Nephron (organoid): ENCODE measurements around the gene DEF6.
A peak's percentile ranks its signal among the peaks of the same experiment; 100 is the strongest.

Source experiments
- H3K27ac Mint-ChIP-seq, 3 experiments: 2 replicates each; pipeline ENCODE4 v1.8.0; 2020; ENCODE audit warnings: mixed read lengths in 3 of 3, mild to moderate bottlenecking in 2 of 3, moderate library complexity in 1 of 3
- H3K27me3 Mint-ChIP-seq: 2 replicates; pipeline ENCODE4 v1.8.0; 2021; ENCODE audit warnings: low read depth, mild to moderate bottlenecking, moderate library complexity, mixed read lengths
- H3K36me3 Mint-ChIP-seq: 2 replicates; pipeline ENCODE4 v1.8.0; 2020; ENCODE audit warnings: low read depth, mixed read lengths
- H3K4me1 Mint-ChIP-seq: 2 replicates; pipeline ENCODE4 v1.8.0; 2020; ENCODE audit warnings: mixed read lengths
- H3K4me3 Mint-ChIP-seq, 3 experiments: 2 replicates each; pipeline ENCODE4 v1.8.0; 2020; ENCODE audit warnings: mild to moderate bottlenecking in 3 of 3, mixed read lengths in 3 of 3, moderate library complexity in 2 of 3
- H3K9me3 Mint-ChIP-seq: 2 replicates; pipeline ENCODE4 v1.8.0; 2020; ENCODE audit warnings: mixed read lengths
- TF ChIP-seq, protein P1 (sequence below), 3 experiments: fragments of 200-600 bp; sonication (generic); IDR thresholded peaks; one replicate each; pipeline ENCODE4 v1.5.0; 2021; ENCODE audit warnings: antibody characterized with exemption in 3 of 3; ENCODE audit not compliant: unreplicated experiment in 3 of 3

DEF6 gene

DNA sequence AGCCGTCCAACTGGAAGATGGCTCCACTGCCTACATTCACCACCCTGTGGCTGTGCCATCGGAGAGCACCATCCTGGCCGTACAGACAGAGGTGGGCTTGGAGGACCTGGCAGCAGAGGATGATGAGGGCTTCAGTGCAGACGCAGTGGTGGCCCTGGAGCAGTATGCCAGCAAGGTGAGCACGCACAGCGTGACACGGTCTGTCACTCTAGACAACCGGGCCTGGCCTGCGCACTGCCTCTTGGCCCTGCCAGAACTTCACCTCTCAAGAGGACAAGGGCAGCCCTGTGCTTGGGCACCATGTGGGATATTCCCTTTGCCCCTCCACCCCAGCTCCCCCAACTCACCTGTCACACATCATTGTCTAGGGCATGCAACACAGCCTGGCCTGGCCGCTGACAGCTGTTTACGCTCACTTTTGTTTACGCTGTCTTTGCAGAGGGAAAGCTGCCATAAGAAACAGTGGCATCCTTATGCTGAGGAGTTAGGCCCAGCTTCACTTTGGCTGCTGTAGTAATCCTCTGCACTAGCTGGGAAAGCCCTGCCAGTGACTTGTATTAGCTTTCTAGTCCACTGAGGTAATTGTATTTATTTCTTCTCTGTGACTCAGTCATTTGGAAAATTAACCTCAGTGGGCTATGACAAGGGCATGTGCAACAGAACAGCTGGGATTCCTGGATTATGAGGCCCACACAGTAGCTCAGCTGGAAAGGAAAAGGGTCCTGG, 9.8 kb upstream of the DEF6 start:
- Mint-ChIP-seq H3K4me1 (peaks cover 24% of the 10 kb centered on the region), H3K4me3 (no peak overlapping the region), H3K9me3 (no peaks in the 10 kb centered on the region), H3K27ac (no peak overlapping the region), H3K36me3 (peaks cover 67% of the 10 kb centered on the region), H3K27me3 (no peaks in the 10 kb centered on the region)
- TF ChIP-seq, protein P1, sequence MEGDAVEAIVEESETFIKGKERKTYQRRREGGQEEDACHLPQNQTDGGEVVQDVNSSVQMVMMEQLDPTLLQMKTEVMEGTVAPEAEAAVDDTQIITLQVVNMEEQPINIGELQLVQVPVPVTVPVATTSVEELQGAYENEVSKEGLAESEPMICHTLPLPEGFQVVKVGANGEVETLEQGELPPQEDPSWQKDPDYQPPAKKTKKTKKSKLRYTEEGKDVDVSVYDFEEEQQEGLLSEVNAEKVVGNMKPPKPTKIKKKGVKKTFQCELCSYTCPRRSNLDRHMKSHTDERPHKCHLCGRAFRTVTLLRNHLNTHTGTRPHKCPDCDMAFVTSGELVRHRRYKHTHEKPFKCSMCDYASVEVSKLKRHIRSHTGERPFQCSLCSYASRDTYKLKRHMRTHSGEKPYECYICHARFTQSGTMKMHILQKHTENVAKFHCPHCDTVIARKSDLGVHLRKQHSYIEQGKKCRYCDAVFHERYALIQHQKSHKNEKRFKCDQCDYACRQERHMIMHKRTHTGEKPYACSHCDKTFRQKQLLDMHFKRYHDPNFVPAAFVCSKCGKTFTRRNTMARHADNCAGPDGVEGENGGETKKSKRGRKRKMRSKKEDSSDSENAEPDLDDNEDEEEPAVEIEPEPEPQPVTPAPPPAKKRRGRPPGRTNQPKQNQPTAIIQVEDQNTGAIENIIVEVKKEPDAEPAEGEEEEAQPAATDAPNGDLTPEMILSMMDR (IDR thresholded peaks at IDR 0.05; ENCODE audit: unreplicated experiment in 3 of 3), result no peak

DNA sequence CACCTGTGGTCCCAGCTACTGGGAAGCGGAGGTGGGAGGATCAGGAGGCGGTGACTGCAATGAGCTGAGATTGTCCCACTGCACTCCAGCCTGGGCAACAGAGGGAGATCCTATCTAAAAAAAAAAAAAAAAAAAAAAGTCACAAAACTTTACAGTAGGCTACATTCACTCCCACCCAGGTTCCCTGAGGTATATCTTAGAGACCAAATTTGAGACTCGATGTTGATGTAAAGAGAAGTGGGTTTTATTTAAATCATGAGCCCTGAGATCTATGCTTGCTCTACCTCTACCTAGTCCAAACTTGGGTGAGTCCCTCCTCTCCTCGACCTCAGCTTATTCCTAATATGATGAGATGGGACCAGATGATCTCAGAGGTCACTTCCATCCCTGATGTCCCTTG, 8.8 kb upstream of the DEF6 start:
- H3K36me3 Mint-ChIP-seq, result peaks cover 57% of the 10 kb centered on the region
- H3K9me3 Mint-ChIP-seq, result no peaks in the 10 kb centered on the region
- H3K27ac Mint-ChIP-seq, result no peak overlapping the region
- H3K27me3 Mint-ChIP-seq, result no peaks in the 10 kb centered on the region
- TF ChIP-seq, protein P1 (IDR thresholded peaks at IDR 0.05; ENCODE audit: unreplicated experiment in 3 of 3), result no peak
- no peak overlapping the region for H3K4me3 Mint-ChIP-seq
- H3K4me1 Mint-ChIP-seq, result peaks cover 14% of the 10 kb centered on the region

DNA sequence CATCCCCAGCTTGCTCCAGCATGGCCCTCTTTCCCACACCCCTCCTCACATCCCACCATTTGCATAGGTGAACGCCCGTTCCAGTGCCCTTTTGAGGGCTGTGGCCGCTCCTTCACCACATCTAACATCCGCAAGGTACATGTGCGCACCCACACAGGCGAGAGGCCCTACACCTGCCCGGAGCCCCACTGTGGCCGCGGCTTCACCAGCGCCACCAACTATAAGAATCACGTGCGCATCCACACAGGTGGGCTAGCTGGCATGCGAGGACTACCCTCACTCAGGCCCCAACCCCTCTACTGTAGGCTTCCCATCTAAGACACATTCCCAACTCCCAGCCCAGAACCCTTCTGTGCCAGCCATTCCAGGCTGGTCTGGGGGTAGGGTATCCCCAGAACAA, 6.1 kb upstream of the DEF6 start:
- TF ChIP-seq, protein P1 (IDR thresholded peaks at IDR 0.05; ENCODE audit: unreplicated experiment in 3 of 3), result no peak
- Mint-ChIP-seq H3K27ac (no peak overlapping the region), H3K36me3 (peaks cover 45% of the 10 kb centered on the region), H3K4me3 (no peak overlapping the region), H3K9me3 (no peaks in the 10 kb centered on the region), H3K4me1 (peaks cover 10% of the 10 kb centered on the region), H3K27me3 (no peaks in the 10 kb centered on the region)

DNA sequence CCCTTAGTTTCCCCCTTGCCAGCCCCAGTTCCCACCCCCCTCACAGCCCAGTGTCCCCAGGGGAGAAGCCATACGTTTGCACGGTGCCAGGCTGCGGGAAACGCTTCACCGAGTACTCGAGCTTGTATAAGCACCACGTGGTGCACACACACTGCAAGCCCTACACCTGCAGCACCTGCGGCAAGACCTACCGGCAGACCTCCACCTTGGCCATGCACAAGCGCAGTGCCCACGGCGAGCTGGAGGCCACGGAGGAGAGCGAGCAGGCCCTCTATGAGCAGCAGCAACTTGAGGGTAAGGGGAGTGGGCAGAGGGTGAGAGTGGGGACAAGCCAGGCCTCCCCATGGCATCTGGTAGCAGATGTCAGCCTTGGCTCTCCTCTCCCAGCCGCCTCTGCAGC, 5.1 kb upstream of the DEF6 start:
- Mint-ChIP-seq H3K36me3 (peaks cover 35% of the 10 kb centered on the region), H3K4me1 (peaks cover 7% of the 10 kb centered on the region), H3K27ac (no peak overlapping the region), H3K4me3 (no peak overlapping the region), H3K9me3 (no peaks in the 10 kb centered on the region), H3K27me3 (no peaks in the 10 kb centered on the region)
- TF ChIP-seq, protein P1 (IDR thresholded peaks at IDR 0.05; ENCODE audit: unreplicated experiment in 3 of 3), result no peak

DNA sequence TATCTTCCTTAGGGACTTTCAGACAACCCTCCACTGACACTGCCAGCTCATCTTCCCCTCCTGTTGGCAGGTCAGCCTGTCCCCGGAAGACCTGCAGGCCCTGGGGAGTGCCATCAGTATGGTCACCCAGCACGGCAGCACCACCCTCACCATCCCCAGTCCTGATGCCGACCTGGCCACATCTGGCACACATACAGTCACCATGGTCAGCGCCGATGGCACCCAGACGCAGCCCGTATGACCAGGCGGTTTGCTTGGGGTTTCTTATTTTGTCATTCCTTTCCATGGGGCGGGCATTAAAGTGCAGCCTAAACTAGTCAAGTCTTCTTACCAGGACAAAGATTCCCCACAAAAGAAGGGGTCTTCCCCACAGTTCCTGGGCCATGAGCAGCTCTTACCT, 3.9 kb upstream of the DEF6 start:
- TF ChIP-seq, protein P1 (IDR thresholded peaks at IDR 0.05; ENCODE audit: unreplicated experiment in 3 of 3), result no peak
- Mint-ChIP-seq H3K9me3 (no peaks in the 10 kb centered on the region), H3K4me1 (peaks cover 4% of the 10 kb centered on the region), H3K4me3 (no peak overlapping the region), H3K27me3 (no peaks in the 10 kb centered on the region), H3K36me3 (peaks cover 30% of the 10 kb centered on the region), H3K27ac (no peak overlapping the region)

DNA sequence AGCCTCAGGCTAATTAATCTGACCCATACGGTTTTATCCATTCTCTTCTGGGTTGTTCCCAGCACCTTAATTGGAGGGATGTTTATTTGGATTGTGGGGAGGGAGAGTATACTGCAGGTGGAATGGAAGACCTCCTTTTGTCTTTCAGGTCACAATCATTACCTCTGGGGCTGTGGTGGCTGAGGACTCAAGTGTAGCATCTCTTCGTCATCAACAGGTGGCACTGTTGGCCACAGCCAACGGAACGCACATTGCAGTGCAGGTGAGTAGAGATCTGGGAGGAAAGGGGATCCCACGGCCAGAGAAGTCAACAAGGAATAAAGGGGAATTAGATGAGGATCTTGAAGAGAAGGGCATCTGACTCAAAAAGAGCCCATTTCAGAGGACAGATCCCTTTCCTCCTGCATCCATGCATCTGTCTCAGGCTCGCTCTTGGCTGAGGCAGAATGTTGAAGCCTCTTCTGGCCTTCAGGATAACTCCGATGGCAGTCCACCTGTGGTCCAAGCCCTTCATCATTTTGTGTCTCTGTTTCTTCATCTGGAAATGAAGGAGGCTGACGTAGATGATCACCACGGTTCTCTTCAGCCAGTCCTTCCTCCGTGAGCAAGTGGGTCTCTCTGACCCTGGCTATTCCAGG, 3.2 kb upstream of the DEF6 start:
- Mint-ChIP-seq H3K9me3 (no peaks in the 10 kb centered on the region), H3K4me1 (peaks cover 4% of the 10 kb centered on the region), H3K27ac (no peak overlapping the region), H3K36me3 (peaks cover 25% of the 10 kb centered on the region), H3K27me3 (no peaks in the 10 kb centered on the region), H3K4me3 (no peak overlapping the region)
- TF ChIP-seq, protein P1 (IDR thresholded peaks at IDR 0.05; ENCODE audit: unreplicated experiment in 3 of 3), result peak; percentile 62 to 68 (median 65)
